ENCODE measurements around the gene CARS1.
A peak's percentile ranks its signal among the peaks of the same experiment; 100 is the strongest.

Gene CARS1

DNA sequence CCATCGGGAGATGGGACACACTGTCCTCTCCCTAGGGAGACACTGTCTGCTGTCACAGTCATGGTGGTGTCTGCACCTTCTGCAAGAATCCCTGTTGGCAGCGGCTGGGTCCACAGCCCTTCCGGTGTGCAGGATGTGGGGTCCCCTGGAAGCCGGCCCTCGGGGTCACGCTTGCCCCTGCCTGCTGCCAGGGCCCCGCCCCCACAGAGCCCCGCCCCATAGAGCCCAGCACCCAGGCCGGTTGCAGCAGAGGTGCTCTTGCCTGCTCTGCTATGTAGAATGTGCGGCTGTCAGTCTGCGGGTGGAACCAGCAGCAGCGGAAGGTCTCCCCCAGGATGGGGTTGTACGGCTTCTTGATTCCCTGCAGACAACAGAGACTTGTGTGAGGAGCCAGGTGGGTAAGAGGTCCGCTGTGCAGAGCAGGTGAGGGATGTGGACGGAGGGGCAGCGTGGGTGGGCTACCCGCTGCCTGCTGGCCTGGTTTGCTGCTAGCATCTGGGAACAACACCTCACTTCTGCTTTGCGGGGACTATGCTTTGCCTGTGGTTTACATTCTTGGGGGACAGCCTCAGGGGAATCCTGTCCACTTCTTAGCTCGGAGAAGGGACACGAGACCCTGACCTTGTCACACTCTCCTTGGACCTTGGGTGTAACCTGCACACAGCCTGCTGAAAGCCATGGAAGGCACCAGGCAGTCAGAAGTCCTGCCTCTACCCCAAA, 44.9 kb upstream of the CARS1 start:
- TF ChIP-seq, protein P1, sequence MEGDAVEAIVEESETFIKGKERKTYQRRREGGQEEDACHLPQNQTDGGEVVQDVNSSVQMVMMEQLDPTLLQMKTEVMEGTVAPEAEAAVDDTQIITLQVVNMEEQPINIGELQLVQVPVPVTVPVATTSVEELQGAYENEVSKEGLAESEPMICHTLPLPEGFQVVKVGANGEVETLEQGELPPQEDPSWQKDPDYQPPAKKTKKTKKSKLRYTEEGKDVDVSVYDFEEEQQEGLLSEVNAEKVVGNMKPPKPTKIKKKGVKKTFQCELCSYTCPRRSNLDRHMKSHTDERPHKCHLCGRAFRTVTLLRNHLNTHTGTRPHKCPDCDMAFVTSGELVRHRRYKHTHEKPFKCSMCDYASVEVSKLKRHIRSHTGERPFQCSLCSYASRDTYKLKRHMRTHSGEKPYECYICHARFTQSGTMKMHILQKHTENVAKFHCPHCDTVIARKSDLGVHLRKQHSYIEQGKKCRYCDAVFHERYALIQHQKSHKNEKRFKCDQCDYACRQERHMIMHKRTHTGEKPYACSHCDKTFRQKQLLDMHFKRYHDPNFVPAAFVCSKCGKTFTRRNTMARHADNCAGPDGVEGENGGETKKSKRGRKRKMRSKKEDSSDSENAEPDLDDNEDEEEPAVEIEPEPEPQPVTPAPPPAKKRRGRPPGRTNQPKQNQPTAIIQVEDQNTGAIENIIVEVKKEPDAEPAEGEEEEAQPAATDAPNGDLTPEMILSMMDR (conservative IDR thresholded peaks at IDR 0.05; ENCODE audit: low read length), result no peak
- no peak overlapping the region for H3K4me3 ChIP-seq (ENCODE audit: low read length)

DNA sequence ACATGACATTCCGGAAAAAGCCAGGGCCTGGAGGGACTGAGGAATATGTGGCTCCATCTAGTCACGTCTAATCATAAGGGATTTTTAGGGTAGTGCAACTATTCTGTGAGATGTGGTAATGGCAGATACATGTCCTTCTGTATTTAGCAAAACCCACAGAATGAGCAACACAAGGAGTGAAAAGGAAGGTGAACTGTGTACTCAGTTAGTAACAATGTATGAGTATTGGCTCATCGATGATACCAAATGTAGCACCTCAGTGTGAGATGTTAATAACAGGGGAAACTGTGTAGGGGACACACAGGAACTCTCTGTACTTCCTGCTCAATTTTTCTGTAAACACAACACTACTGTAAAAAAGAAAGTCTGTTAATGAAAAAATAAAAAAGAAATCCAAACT, 42.0 kb upstream of the CARS1 start:
- TF ChIP-seq, protein P1 (conservative IDR thresholded peaks at IDR 0.05; ENCODE audit: low read length), result no peak
- H3K4me3 ChIP-seq (ENCODE audit: low read length), result no peak overlapping the region
- no peak for DNase-seq (ENCODE audit: low read depth)

More for the DNA sequence above, 44.9 kb upstream of the CARS1 start:
- no peak for DNase-seq (ENCODE audit: low read depth)

DNA sequence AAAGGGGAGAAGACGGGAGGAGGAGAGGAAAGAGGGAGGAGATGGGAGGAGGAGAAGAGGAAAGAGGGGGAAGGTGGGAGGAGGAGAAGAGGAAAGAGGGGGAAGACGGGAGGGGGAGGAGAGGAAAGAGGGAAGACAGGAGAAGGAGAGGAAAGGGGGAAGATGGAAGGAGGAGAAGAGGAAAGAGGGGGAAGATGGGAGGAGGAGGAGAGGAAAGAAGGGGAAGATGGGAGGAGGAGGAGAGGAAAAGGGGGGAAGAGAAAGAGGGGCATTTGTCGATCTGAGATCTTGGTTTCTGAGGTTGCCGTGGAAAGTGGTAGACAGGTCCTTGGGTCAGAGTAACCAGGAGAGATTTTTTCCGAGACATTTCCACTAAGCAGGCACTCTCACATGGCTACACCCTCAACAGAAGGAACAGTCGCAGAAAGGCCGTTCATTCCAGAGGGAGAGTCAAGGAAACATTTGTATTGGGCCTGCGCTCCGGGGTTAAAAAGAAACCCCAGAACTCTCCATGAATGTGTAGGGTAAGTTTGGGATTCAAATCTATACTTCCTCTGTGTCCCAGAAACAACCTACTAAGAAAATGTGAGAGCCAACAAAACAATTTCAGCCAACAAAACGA, 39.8 kb upstream of the CARS1 start:
- H3K4me3 ChIP-seq (ENCODE audit: low read length), result no peak overlapping the region
- TF ChIP-seq, protein P1 (conservative IDR thresholded peaks at IDR 0.05; ENCODE audit: low read length), result no peak
- no peak for DNase-seq (ENCODE audit: low read depth)

DNA sequence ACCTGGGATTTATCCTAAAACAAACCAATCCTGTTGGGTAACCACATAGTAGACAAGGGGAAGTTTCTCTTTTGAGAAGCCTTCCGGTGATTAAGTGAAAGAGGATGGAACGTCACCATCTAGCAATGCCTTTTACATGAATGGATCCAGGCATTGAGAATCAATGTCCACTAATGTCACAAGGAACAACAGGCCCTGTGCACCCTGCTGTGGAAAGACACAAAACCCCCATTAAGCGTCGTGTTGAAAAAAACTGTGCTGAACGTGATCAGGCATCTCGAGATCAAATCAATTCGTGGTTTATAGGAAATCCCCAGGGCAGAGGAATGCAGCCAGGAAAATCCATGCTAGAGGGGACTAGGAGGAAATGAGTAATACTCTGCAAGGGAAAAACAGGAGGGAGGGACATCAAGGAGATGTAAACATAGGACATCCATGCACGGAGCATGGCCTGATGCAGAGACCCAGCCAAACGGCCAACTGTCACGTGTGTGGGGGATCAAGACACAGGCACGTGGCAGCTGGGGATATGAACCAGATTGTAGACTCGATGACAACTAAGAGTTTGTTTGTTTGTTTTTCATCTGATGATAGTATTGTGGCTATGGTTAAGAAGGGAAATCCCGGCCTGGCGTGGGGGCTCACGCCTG, 38.6 kb upstream of the CARS1 start:
- H3K4me3 ChIP-seq (ENCODE audit: low read length), result no peak overlapping the region
- DNase-seq (ENCODE audit: low read depth), result peak; percentile 68
- TF ChIP-seq, protein P1 (conservative IDR thresholded peaks at IDR 0.05; ENCODE audit: low read length), result no peak

DNA sequence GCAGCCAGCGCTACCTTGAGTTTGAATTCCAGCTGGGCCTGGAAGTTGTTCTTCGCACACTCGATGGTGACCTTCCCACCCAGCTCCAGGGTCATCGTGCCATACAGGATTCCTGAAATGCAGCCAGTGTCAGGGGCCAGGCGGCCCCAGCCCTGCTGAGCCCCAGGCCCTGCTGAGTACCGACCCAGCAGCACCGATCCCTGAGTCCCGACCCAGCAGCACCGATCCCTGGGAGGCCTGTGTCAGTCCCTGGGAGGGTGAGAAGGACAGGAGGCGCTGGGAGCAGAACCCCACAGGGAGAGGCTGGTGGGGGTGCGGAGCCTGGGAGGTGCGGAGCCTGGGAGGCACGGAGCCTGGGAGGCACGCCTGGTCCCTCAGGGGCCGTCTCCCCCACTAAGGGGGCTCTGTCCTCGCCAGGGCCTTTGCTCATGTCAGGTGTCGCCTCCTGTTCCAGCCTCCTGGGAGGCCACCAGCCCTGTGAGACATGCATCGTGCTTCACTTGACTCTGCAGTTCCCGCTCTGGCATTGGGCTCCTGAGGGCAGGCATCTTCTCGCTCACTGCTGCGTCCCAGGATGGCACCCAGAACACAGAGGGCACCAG, 37.1 kb upstream of the CARS1 start:
- TF ChIP-seq, protein P1 (conservative IDR thresholded peaks at IDR 0.05; ENCODE audit: low read length), result no peak
- H3K4me3 ChIP-seq (ENCODE audit: low read length), result no peak overlapping the region
- no peak for DNase-seq (ENCODE audit: low read depth)

DNA sequence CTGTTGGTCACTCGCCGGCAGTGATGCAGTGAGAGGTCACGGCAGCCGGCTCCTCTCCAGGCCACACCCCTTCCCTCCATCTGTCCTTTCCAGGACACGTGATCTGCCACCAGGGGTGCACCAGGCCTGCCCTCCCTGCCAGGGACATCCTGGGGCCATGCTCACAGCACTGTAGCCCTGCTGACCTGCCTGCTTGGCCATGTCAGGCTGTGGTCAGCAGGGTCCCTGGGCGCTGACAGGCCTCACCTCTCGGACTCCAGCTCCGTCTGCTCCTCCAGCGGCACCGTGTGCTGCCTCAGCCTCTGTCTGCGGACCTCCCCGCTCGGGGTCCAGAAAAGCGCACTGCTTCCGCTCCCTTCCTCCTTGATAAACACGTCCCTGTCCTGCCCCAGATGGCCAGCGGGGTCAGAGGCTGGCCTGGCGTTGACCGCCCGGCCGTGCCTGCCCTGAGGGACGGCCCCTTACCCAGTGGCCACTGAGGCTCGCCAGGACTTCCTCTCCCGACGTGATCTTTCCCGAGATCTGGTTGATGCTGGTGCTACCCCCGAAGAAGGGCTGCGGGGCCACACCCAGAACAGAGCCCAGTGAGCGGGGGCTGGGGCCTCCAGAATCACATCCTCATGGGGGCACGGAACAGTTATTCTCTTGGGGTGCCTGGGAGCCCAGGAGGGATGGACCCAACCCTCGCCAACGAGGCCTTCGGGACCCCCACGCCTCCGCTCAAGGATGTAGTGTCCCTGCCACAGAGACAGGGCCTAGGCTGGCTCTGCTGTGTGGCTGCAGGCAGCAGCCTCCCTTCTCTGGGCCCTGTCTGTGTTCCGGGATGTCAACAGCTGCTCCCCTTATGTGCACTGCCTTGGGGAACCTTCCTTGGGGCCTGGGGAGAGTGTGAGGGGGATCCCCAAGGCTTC, 36.3 kb upstream of the CARS1 start:
- DNase-seq (ENCODE audit: low read depth), result no peak
- TF ChIP-seq, protein P1 (conservative IDR thresholded peaks at IDR 0.05; ENCODE audit: low read length), result no peak
- no peak overlapping the region for H3K4me3 ChIP-seq (ENCODE audit: low read length)

All from AG10803 (cell line).